DND-41 (cell line): ENCODE results near the gene NXF1.

ENCODE experiments used
- EZH2 ChIP-seq: IDR thresholded peaks from 3 replicates; pipeline ENCODE4 v1.6.1; 2012; ENCODE audit warnings: borderline replicate concordance, low read depth, mild to moderate bottlenecking, moderate library complexity, low read length, inconsistent platforms; ENCODE audit not compliant: severe bottlenecking
- TF ChIP-seq, protein P1 (sequence below): IDR thresholded peaks from 2 replicates; pipeline ENCODE4 v1.5.1; 2012; ENCODE audit warnings: borderline replicate concordance, low read length, moderate library complexity, mild to moderate bottlenecking; ENCODE audit not compliant: poor library complexity, severe bottlenecking; ENCODE audit errors: extremely low read depth

DNA sequence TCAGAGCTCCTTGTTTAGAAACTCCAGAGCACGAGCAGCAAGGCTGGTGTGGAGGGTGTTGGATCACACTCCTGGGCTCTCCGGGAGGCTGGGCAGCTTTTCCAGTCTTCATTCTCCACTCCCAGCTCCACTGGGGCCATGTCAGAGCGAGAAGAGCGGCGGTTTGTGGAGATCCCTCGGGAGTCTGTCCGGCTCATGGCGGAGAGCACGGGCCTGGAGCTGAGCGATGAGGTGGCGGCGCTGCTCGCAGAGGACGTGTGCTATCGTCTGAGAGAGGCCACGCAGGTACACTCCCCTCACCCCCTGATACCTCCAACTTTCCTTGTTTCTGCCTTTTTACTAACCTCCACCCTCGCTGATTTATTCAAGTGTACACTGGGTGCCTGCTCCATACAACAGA lies 29.6 kb downstream of the NXF1 start:
- TF ChIP-seq, protein P1, sequence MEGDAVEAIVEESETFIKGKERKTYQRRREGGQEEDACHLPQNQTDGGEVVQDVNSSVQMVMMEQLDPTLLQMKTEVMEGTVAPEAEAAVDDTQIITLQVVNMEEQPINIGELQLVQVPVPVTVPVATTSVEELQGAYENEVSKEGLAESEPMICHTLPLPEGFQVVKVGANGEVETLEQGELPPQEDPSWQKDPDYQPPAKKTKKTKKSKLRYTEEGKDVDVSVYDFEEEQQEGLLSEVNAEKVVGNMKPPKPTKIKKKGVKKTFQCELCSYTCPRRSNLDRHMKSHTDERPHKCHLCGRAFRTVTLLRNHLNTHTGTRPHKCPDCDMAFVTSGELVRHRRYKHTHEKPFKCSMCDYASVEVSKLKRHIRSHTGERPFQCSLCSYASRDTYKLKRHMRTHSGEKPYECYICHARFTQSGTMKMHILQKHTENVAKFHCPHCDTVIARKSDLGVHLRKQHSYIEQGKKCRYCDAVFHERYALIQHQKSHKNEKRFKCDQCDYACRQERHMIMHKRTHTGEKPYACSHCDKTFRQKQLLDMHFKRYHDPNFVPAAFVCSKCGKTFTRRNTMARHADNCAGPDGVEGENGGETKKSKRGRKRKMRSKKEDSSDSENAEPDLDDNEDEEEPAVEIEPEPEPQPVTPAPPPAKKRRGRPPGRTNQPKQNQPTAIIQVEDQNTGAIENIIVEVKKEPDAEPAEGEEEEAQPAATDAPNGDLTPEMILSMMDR, result no peak
- no peak for TF ChIP-seq EZH2
